Femur (tissue), 1 donor: ENCODE measurements around the gene GPC6.

ENCODE experiments used
- DNase-seq: peaks from one replicate; pipeline ENCODE4 v3.0.0-alpha.2; 2017

GPC6 gene

DNA sequence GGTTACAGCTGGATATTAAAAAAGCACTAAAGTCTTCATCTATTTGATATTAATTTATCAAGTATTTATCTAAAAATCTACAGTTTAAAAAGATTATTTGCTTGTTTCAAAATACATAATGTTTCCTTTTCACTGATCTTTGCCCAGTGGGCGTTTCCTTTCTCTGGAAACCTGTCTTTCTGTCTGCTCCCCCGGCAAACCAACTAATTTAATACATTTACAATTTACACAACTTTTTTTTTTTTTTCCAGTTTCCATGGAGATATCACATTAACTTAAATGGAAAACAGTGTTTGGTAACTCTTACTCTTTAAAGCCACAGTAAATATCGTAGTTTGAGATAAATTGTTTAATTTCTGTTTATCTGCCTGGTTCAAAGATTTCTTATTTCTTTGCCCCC, 5.3 kb downstream of the GPC6 start:
- no peak for DNase-seq

DNA sequence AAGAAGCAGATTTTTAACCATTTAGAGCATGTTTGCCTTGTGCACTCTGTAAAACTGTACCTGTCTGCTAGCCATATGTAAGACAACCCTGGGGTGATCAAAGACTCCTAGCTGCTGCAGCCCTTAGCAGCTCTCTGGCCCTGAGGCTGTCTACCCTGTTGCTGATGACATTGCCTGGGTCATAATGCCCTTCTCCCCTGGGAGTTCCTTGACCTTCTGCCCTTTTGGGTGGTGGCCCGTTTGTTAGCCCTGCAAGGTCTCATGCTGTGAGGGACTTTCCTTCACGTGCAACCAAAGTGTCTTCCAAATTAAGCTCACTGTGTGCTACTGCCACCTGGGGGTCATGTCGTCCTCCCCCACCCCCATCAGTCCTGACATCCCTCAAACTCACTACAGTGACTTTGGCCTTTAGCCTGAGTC, 7.4 kb downstream of the GPC6 start:
- DNase-seq, result no peak

DNA sequence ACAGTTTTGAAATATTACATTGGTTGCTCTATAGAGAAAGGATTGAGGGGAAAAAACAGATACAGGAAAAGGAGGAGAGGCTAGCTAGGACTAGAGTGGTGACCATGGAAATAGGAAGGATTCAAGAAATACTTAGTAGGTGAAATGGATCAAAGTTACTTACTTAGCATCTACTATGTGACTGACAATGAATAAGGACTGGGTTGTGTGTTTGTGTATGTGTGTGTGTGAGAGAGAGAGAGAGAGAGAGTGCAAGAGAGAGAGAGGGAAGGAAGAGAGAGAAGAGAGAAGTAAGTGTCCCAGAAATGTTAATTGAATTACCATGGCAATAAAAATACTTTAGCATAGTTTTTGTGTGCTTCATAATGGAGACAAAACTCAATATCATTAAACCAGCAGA, 7.9 kb downstream of the GPC6 start:
- DNase-seq, result no peak

- DNase-seq, result no peak
Measured at GRCh38 chr13:93235258-93236015, 8.8 kb downstream of the GPC6 start.

DNA sequence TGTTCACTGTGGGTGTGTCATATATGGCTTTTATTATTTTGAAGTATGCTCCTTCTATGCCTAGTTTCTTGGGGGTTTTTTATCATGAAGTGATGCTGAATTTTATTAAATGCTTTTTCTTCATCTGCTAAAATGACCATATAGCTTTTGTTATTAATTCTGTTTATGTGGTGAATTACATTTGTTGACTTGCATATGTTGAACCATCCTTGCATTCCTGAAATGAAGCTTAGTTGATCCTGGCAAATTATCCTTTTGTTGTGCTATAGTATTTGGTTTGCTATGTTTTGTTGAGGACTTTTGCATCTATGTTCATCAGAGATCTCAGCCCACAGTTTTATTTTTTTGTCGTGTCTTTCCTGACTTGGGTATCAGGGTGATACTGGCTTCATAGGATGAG, 12.1 kb downstream of the GPC6 start:
- DNase-seq, result no peak

DNA sequence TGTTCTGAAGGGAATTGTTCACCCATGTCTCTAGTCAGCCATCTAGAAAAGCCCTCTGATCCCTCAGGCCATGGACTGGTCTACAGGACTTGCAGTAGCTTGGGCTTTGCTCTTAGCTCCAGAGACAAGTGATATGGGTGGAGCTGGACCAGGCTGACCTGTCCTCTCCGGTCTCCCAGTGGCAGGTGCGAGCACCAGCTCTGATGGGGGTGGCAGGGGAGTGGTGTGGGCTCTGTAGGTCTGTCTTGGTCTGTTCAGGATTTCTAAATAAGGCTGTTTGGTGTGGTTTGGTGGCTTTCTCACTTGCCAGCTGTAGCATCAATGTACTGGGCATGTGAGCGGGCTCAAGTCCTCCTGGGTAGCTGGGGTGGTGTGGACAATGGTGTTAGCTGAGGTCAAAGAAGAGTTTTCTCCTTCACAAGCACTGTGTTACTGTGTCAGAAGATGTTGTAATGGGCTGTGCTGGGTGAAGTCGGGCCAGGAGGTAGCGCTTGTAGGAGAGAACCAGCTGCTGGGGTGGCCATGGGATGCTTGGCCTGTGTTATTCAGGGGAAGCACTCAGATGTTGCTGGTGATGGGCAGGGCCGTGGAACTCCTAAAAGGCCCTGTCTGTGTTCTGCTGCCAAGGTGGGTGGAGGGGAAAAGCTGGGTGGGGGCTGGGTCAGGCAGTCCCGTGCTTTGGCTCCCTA, 16.9 kb downstream of the GPC6 start:
- DNase-seq, result no peak

GRCh38 chr13:93244141-93244917, 17.7 kb downstream of the GPC6 start:
- DNase-seq, result peak; percentile 34

DNA sequence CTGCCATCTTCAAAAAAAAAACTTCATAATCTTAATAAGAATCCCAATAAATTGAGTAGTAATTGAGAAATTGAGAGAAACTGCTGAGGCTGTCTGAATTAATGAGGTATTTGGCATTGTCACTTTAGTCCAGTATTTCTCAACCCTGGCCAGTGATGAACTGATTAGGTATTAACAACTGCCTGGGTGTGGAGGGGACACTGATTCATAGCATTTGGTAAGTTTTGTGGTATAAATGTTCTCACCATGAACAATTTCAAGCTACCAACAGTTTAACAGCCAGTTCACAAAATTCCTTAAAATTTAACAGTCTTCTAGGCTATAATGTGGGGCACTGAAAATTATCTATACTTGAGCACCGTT, 18.3 kb downstream of the GPC6 start:
- no peak for DNase-seq

DNA sequence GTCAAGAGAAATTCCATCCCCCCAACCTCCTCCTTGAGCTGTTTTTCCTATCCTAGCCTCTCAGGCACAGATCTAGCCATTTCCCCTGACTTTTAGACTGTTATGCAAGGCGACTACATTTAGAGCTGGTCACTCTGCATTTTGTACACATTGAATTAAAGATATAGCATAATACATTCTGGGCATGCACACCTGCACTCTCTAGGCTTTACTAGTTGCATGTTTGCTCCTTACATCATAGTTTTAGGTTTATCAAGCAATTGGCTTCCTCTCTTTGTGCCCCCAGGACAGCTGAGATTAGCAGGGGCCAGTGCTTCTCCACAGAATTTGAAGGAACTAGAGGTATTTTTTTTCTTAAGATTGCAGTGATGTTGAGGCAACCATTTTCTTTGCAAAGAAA, 19.5 kb downstream of the GPC6 start:
- no peak for DNase-seq

GRCh38 chr13:93248627-93249047, 22.0 kb downstream of the GPC6 start:
- DNase-seq, result peak; percentile 53

DNA sequence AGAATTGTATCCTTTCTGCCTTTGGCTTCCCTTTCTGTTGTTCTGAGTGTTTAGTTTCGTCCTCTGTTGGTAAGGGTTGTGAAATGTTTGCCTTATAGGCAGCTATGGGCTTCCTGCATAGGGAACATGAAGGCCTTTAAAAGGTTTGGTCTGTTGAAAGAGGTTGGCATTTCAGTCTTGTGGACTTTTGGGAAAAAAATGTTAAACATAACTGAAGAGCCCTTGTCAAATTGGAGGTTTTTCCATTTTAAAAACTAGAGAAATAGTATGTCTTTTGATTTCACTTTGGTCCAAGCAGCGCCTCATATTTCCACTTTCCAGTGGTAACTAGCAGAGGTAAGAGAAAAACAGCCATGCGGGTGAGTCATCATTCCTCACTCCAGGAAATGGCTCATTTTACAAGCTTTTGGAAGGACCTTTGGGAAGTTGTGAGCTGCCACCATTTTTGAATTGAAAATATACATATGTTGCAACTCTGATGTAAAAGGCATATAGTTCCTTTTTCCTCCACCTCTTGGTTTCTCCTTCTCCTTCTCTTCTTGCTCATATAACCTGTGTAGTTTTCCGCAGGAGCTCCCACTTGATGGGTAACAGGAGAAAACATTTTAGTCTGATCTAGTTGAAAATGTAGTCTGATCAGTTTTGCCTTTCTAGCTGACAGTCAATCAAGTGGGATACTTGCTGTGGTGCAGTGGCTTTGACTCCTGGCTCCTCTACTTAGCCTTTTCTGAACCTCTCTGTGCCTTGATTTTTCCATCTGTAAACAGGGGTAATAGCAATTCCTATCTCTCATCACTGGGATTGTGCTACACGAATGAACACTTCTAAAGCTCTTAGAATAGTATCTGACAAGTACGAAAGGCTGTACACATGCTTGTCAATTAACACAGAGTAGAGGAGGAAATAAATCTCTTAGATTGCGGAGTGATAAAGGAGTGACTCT, 23.0 kb downstream of the GPC6 start:
- peak; percentile 46 for DNase-seq

GRCh38 chr13:93254775-93255174, 28.2 kb downstream of the GPC6 start:
- peak; percentile 58 for DNase-seq

DNA sequence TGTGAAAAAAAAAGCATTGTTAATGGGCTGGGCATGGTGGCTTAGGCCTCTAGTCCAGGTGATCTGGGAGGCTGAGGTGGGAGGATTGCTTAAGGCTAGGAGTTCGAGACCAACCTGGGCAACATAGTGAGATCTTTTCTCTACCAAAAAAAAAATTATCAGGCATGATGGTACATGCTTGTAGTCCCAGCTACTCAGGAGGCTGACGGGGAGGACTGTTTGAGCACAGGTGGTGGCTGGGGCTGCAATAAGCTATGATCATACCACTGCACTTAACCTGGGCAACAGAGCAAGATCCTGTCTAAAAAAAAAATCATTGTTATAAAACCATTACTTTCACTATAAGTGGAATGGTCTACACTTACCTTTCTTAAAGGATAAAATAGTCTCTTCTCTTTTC, 30.4 kb downstream of the GPC6 start:
- no peak for DNase-seq

GRCh38 chr13:93259527-93260080, 33.0 kb downstream of the GPC6 start:
- no peak for DNase-seq

- no peak for DNase-seq
Measured at GRCh38 chr13:93260591-93260990, 34.0 kb downstream of the GPC6 start.

- DNase-seq, result no peak
Measured at GRCh38 chr13:93262729-93263345, 36.2 kb downstream of the GPC6 start.

GRCh38 chr13:93264876-93265275, 38.3 kb downstream of the GPC6 start:
- no peak for DNase-seq

GRCh38 chr13:93265800-93266199, 39.2 kb downstream of the GPC6 start:
- DNase-seq, result no peak

- no peak for DNase-seq
Measured at GRCh38 chr13:93266681-93267080, 40.1 kb downstream of the GPC6 start.

DNA sequence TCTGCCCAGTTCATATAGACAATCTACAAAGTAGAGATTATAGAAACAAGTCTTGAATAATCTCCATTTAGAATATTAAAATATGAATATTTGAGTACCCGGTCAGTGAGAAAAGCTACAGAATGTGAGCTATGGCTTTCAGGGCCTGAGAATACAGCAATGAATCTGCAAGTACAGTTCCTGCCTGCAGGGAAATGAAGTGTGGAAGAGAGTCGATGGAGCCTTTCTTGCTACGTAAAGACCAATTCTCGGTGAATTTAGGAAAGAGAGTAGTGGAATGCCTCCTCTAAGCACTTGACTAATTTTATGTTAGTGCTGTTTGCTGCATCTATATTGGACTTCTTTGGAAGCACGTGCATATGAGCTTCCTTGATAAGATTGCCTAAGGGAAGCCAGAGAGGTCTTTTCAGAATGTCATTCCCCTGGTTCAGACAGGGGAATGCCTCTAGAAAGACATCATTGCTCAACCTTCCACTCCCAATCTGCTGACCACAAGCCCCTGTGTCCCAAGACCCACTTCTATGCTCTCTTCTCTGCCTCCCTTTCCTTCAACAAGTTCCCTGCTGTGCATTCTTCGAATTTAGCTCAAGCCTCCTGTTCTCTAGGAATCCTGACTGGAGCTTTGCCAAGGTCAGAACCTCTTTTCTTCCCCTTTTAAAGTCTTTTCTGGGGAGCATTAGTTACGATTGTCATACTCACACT, 41.9 kb downstream of the GPC6 start:
- no peak for DNase-seq
